NT2/D1 (cell line): ENCODE measurements around the gene PPT2.
"Not testable (repeated sequence)": the region's sequence is repeated elsewhere in the genome, so short reads cannot be mapped to it uniquely, and the experiment has no call there.

Experiments
- DNase-seq: peaks from one replicate; pipeline ENCODE4 v3.0.0-alpha.2; 2011; ENCODE audit warnings: low read depth, low spot score
- H3K27me3 ChIP-seq: 2 replicates; pipeline ENCODE4 v1.6.0; 2011; ENCODE audit warnings: mild to moderate bottlenecking; ENCODE audit not compliant: insufficient read length, insufficient read depth
- H3K36me3 ChIP-seq: 2 replicates; pipeline ENCODE4 v1.6.1; 2011; ENCODE audit warnings: mild to moderate bottlenecking, low read length, mixed read lengths; ENCODE audit not compliant: insufficient read depth, insufficient read length
- H3K4me1 ChIP-seq: 2 replicates; pipeline ENCODE4 v1.5.1; 2011; ENCODE audit not compliant: insufficient read depth, insufficient read length
- H3K4me3 ChIP-seq: 2 replicates; pipeline ENCODE4 v1.5.1; 2011; ENCODE audit warnings: low read depth; ENCODE audit not compliant: insufficient read length
- H3K9ac ChIP-seq: 2 replicates; pipeline ENCODE4 v1.6.0; 2011; ENCODE audit warnings: low read depth; ENCODE audit not compliant: insufficient read length
- H3K9me3 ChIP-seq: 2 replicates; pipeline ENCODE4 v1.5.1; 2011; ENCODE audit warnings: mild to moderate bottlenecking, low read length; ENCODE audit not compliant: insufficient read depth
- SUZ12 ChIP-seq: IDR thresholded peaks from 2 replicates; pipeline ENCODE4 v1.6.1; 2011; ENCODE audit not compliant: insufficient read length, insufficient read depth; ENCODE audit errors: extremely low read depth
- YY1 ChIP-seq: IDR thresholded peaks from 2 replicates; pipeline ENCODE4 v1.6.1; 2011; ENCODE audit not compliant: insufficient read length, insufficient read depth
- ZNF274 ChIP-seq: IDR thresholded peaks from 2 replicates; pipeline ENCODE4 v1.6.1; 2011; ENCODE audit warnings: mild to moderate bottlenecking, low read depth, low read length

The PPT2 gene

DNA sequence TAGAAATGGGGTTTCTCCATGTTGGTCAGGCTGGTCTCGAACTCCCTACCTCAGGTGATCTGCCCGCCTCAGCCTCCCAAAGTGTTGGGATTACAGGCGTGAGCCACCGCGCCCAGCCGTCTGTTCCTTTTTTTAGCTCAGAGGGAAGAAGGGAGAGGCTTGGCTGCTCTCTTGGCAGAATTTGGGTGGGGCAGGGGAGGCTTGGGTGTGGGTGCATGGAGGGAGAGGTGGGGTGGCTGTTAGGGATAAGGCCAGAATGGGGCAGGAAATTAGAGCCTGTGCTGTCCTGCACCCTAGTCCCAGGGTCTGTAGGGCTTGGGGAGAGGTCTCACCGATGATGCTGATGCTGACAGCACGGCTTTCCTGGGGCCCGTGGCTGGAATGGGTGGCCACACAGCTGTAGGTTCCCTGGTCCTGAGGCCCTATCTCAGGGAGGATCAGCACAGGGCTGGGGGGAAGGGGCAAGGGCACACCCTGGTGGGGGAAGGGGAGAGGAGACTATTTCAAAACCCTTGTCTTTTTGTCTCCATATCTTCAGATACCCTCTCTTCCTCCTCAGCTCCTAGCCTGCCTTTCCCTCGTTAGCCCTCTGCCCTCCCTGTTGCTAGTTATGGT is 28.1 kb downstream of the PPT2 start:
- no peak for DNase-seq
- Histone ChIP-seq H3K9me3 (no peaks in the 10 kb centered on the region), H3K36me3 (peaks cover 43% of the 10 kb centered on the region), H3K27me3 (no peaks in the 10 kb centered on the region), H3K4me1 (peaks cover 5% of the 10 kb centered on the region), H3K9ac (no peak overlapping the region), H3K4me3 (no peak overlapping the region)
- TF ChIP-seq YY1: no peak
- TF ChIP-seq SUZ12: no peak
- TF ChIP-seq ZNF274: no peak

DNA sequence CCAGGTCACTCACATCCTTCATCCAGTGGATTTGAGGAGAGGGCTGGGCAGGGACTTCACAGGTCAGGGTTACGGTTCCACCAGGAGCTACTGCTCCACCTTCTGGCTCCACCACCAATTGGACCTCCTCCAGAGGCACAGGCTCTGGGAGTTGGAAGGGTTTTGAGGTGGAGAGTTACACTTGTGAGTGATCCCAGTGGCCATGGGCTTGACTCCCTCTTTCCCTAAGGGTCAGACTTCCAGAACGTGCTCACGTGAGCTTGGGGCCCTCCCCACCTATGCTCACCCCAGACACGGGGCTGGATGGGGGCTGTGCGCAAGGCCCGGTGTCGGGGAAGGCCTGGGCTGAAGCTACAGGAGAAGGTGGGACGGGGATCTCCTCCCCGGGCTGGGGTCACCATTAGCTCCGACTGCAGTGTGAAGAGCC is 28.6 kb downstream of the PPT2 start:
- Histone ChIP-seq H3K9ac (no peak overlapping the region), H3K36me3 (peaks cover 48% of the 10 kb centered on the region), H3K4me3 (no peak overlapping the region), H3K27me3 (no peaks in the 10 kb centered on the region), H3K4me1 (peaks cover 5% of the 10 kb centered on the region), H3K9me3 (no peaks in the 10 kb centered on the region)
- DNase-seq: no peak
- no peak for TF ChIP-seq YY1

- peaks cover 53% of the 10 kb centered on the region for H3K36me3 ChIP-seq
- no peak overlapping the region for H3K4me3 ChIP-seq
- peaks cover 5% of the 10 kb centered on the region for H3K4me1 ChIP-seq
- H3K9me3 ChIP-seq: no peaks in the 10 kb centered on the region
- H3K27me3 ChIP-seq: no peaks in the 10 kb centered on the region
- DNase-seq: no peak
- no peak for TF ChIP-seq SUZ12
- TF ChIP-seq ZNF274: no peak
- no peak for TF ChIP-seq YY1
- no peak overlapping the region for H3K9ac ChIP-seq
These were observed 29.1 kb downstream of the PPT2 start for GRCh38 chr6:32183030-32183429.

GRCh38 chr6:32183483-32184083 is 29.6 kb downstream of the PPT2 start:
- Histone ChIP-seq H3K4me3 (no peak overlapping the region), H3K36me3 (peaks cover 54% of the 10 kb centered on the region), H3K27me3 (no peaks in the 10 kb centered on the region), H3K9me3 (no peaks in the 10 kb centered on the region), H3K9ac (no peak overlapping the region), H3K4me1 (peaks cover 5% of the 10 kb centered on the region)
- TF ChIP-seq SUZ12 (no peak), YY1 (no peak), ZNF274 (no peak)
- DNase-seq: no peak

- Histone ChIP-seq H3K4me1 (peaks cover 5% of the 10 kb centered on the region), H3K4me3 (no peak within 1 kb of the TSS), H3K9me3 (no peaks in the 10 kb centered on the region), H3K9ac (no peak within 1 kb of the TSS), H3K27me3 (no peaks in the 10 kb centered on the region), H3K36me3 (peaks cover 54% of the 10 kb centered on the region)
- no peak for DNase-seq
- TF ChIP-seq YY1 (no peak), ZNF274 (no peak), SUZ12 (no peak)
These were observed 30.2 kb downstream of the PPT2 start, which contains the start of gene AGER for GRCh38 chr6:32184084-32184640. Gene AGER, minus strand, starts transcription at chr6:32184253. Its CDS starts 31 bp downstream, at chr6:32184222.

- peaks cover 47% of the 10 kb centered on the region for H3K36me3 ChIP-seq
- not testable (repeated sequence) for H3K27me3 ChIP-seq, H3K9ac ChIP-seq, DNase-seq, H3K4me1 ChIP-seq, H3K9me3 ChIP-seq, H3K4me3 ChIP-seq
These were observed 31.8 kb downstream of the PPT2 start for GRCh38 chr6:32185681-32186131.

- not testable (repeated sequence) for H3K4me3 ChIP-seq, H3K27me3 ChIP-seq, H3K9ac ChIP-seq, H3K9me3 ChIP-seq, H3K4me1 ChIP-seq, DNase-seq
- H3K36me3 ChIP-seq: peaks cover 41% of the 10 kb centered on the region
These were observed 32.4 kb downstream of the PPT2 start for GRCh38 chr6:32186151-32186840.
